GM23338 (cell line): Measurements from ENCODE around the gene CHST12.

Source experiments
- CREB1 ChIP-seq: fragments of 250-450 bp; sonication (Bioruptor Pico); IDR thresholded peaks from 2 replicates; pipeline ENCODE4 v1.5.0; 2020; ENCODE audit warnings: low read depth, mild to moderate bottlenecking, moderate library complexity
- CTCF ChIP-seq, 2 experiments: fragments of 200-600 bp in 1 of 2; sonication (generic) in 1 of 2; conservative IDR thresholded peaks; 2 replicates each; pipeline versions ENCODE4 v1.5.1 to v1.6.1; 2016 to 2017; ENCODE audit warnings: antibody characterized with exemption in 2 of 2, low read depth in 2 of 2, mild to moderate bottlenecking in 2 of 2, moderate library complexity in 1 of 2
- ETS1 ChIP-seq: IDR thresholded peaks from 2 replicates; pipeline ENCODE4 v1.6.1; 2016; ENCODE audit warnings: antibody characterized with exemption
- EZH2 ChIP-seq: fragments of 200-600 bp; sonication (generic); IDR thresholded peaks from one replicate; pipeline ENCODE4 v1.8.0; 2017; ENCODE audit warnings: antibody characterized with exemption, mild to moderate bottlenecking, low read depth; ENCODE audit not compliant: unreplicated experiment
- EZH2phosphoT487 ChIP-seq: fragments of 200-600 bp; sonication (generic); IDR thresholded peaks from one replicate; pipeline ENCODE4 v1.8.1; 2018; ENCODE audit warnings: antibody characterized with exemption; ENCODE audit not compliant: unreplicated experiment
- JUNB ChIP-seq: IDR thresholded peaks from one replicate; pipeline ENCODE4 v1.6.1; 2016; ENCODE audit warnings: antibody characterized with exemption; ENCODE audit not compliant: unreplicated experiment
- NANOG ChIP-seq: IDR thresholded peaks from 2 replicates; pipeline ENCODE4 v1.6.1; 2016; ENCODE audit warnings: antibody characterized with exemption, borderline replicate concordance
- POLR2AphosphoS5 ChIP-seq: IDR thresholded peaks from 2 replicates; pipeline ENCODE4 v1.6.1; 2016; ENCODE audit warnings: antibody characterized with exemption, low read depth
- REST ChIP-seq: IDR thresholded peaks from one replicate; pipeline ENCODE4 v1.6.1; 2018; ENCODE audit warnings: antibody characterized with exemption; ENCODE audit not compliant: unreplicated experiment
- STAT1 ChIP-seq: IDR thresholded peaks from one replicate; pipeline ENCODE4 v1.6.1; 2016; ENCODE audit warnings: antibody characterized with exemption; ENCODE audit not compliant: unreplicated experiment
- ZNF114 ChIP-seq: fragments of 250-450 bp; sonication (Bioruptor Pico); IDR thresholded peaks from 2 replicates; pipeline ENCODE4 v1.5.0; 2020; ENCODE audit warnings: mild to moderate bottlenecking, moderate library complexity
- ZNF331 ChIP-seq: fragments of 250-450 bp; sonication (Bioruptor Pico); IDR thresholded peaks from 2 replicates; pipeline ENCODE4 v1.5.0; 2020; ENCODE audit warnings: low read depth, mild to moderate bottlenecking, moderate library complexity

GRCh38 chr7:2394566-2395082 is 8.8 kb upstream of the CHST12 start:
- TF ChIP-seq CTCF (conservative IDR thresholded peaks at IDR 0.05; ENCODE audit: low read depth in 2 of 2) (no peak), POLR2AphosphoS5 (no peak), CREB1 (no peak), EZH2phosphoT487 (no peak), EZH2 (no peak), REST (no peak), ZNF331 (CRISPR knock-in tag) (no peak), ETS1 (no peak), NANOG (no peak), ZNF114 (CRISPR knock-in tag) (no peak), STAT1 (no peak), JUNB (no peak)
